ENCODE data around the gene RRP12.

- TF ChIP-seq POLR2A (IDR thresholded peaks at IDR 0.05; ENCODE audit: low read length), result no peak
- no peak for TF ChIP-seq GATA1 (IDR thresholded peaks at IDR 0.05; ENCODE audit: low read depth, low read length)
These were observed 86.5 kb downstream of the RRP12 start for GRCh38 chr10:97314671-97315070.
